ENCODE results near the gene SLC38A3.
"Not testable (repeated sequence)": the region's sequence is repeated elsewhere in the genome, so short reads cannot be mapped to it uniquely, and the experiment has no call there.

SLC38A3 gene

GRCh38 chr3:50235716-50236483, 30.8 kb downstream of the SLC38A3 start, which contains the start of gene GNAI2:
Gene GNAI2, plus strand, starts transcription at chr3:50236204. Its CDS starts 132 bp downstream, at chr3:50236336.
- DNase-seq, result peak; percentile 99

GRCh38 chr3:50236484-50237132, 31.5 kb downstream of the SLC38A3 start:
- no peak for DNase-seq

GRCh38 chr3:50237133-50237651, 32.1 kb downstream of the SLC38A3 start:
- DNase-seq, result peak; percentile 43

GRCh38 chr3:50237754-50238548, 32.9 kb downstream of the SLC38A3 start:
- DNase-seq, result peak; percentile 88

GRCh38 chr3:50238549-50239026, 33.5 kb downstream of the SLC38A3 start:
- DNase-seq, result no peak

GRCh38 chr3:50239649-50240048, 34.6 kb downstream of the SLC38A3 start:
- no peak for DNase-seq

GRCh38 chr3:50241163-50241562, 36.1 kb downstream of the SLC38A3 start:
- no peak for DNase-seq

GRCh38 chr3:50241713-50242380, 36.8 kb downstream of the SLC38A3 start:
- no peak for DNase-seq

GRCh38 chr3:50242381-50242770, 37.3 kb downstream of the SLC38A3 start:
- DNase-seq, result no peak

- DNase-seq, result peak; percentile 64
These were observed 37.9 kb downstream of the SLC38A3 start for GRCh38 chr3:50242851-50243542.

GRCh38 chr3:50243543-50243895, 38.4 kb downstream of the SLC38A3 start:
- DNase-seq, result no peak

GRCh38 chr3:50244813-50245212, 39.7 kb downstream of the SLC38A3 start:
- not testable (repeated sequence) for DNase-seq

- no peak for DNase-seq
These were observed 40.2 kb downstream of the SLC38A3 start for GRCh38 chr3:50245251-50245745.

GRCh38 chr3:50245831-50246516, 40.9 kb downstream of the SLC38A3 start:
- DNase-seq, result peak; percentile 93

GRCh38 chr3:50246517-50246954, 41.5 kb downstream of the SLC38A3 start:
- peak; percentile 87 for DNase-seq

GRCh38 chr3:50248387-50248786, 43.3 kb downstream of the SLC38A3 start:
- no peak for DNase-seq

- no peak for DNase-seq
These were observed 44.4 kb downstream of the SLC38A3 start for GRCh38 chr3:50249457-50249856.

- DNase-seq, result no peak
These were observed 45.4 kb downstream of the SLC38A3 start for GRCh38 chr3:50250514-50250913.

GRCh38 chr3:50251220-50251619, 46.1 kb downstream of the SLC38A3 start:
- no peak for DNase-seq

- no peak for DNase-seq
These were observed 49.6 kb downstream of the SLC38A3 start for GRCh38 chr3:50254577-50255250.

GRCh38 chr3:50255251-50255615, 50.2 kb downstream of the SLC38A3 start:
- no peak for DNase-seq

Measured in CD4-positive, alpha-beta T cell treated with Interleukin-21 for 1 hour (primary cell).